ENCODE results near the gene CFAP53.

GRCh38 chr18:50195689-50196088, 70.6 kb downstream of the CFAP53 start:
- TF ChIP-seq CTCF (IDR thresholded peaks at IDR 0.05; ENCODE audit: low read length) (no peak), EZH2 (optimal IDR thresholded peaks at IDR 0.05; ENCODE audit: low read depth, low read length) (no peak), EZH2phosphoT487 (IDR thresholded peaks at IDR 0.05; ENCODE audit: low read length) (no peak)
